GM18861 (cell line): ENCODE data around the gene MAEA.
"Not testable (repeated sequence)": the region's sequence is repeated elsewhere in the genome, so short reads cannot be mapped to it uniquely, and the experiment has no call there.

ENCODE experiments used
- ATAC-seq: cut with Tn5 transposase; IDR thresholded peaks from one replicate; pipeline ENCODE4 v1.9.1; 2021; ENCODE audit not compliant: unreplicated experiment

Gene MAEA

GRCh38 chr4:1333256-1333655, 43.6 kb downstream of the MAEA start:
- ATAC-seq, result no peak

- not testable (repeated sequence) for ATAC-seq
Measured at GRCh38 chr4:1333851-1334578, 44.3 kb downstream of the MAEA start.

GRCh38 chr4:1334579-1334895, 44.8 kb downstream of the MAEA start:
- no peak for ATAC-seq

GRCh38 chr4:1335193-1335883, 45.6 kb downstream of the MAEA start:
- ATAC-seq, result not testable (repeated sequence)

- no peak for ATAC-seq
Measured at GRCh38 chr4:1336088-1336491, 46.4 kb downstream of the MAEA start.

GRCh38 chr4:1337376-1337831, 47.7 kb downstream of the MAEA start:
- no peak for ATAC-seq

GRCh38 chr4:1337951-1338751, 48.5 kb downstream of the MAEA start:
- ATAC-seq, result no peak

- no peak for ATAC-seq
Measured at GRCh38 chr4:1338752-1339414, 49.2 kb downstream of the MAEA start.

- ATAC-seq, result no peak
Measured at GRCh38 chr4:1339489-1339888, 49.8 kb downstream of the MAEA start.

GRCh38 chr4:1340181-1340747, 50.6 kb downstream of the MAEA start:
- ATAC-seq, result no peak

GRCh38 chr4:1340861-1341260, 51.2 kb downstream of the MAEA start:
- ATAC-seq, result no peak

- no peak for ATAC-seq
Measured at GRCh38 chr4:1342003-1342402, 52.3 kb downstream of the MAEA start.

- ATAC-seq, result no peak
Measured at GRCh38 chr4:1344696-1345095, 55.0 kb downstream of the MAEA start.

GRCh38 chr4:1345903-1346780, 56.5 kb downstream of the MAEA start:
- peak; percentile 7 for ATAC-seq

- peak; percentile 82 for ATAC-seq
Measured at GRCh38 chr4:1346781-1347409, 57.2 kb downstream of the MAEA start, which contains the start of gene UVSSA. UVSSA (plus strand) TSS chr4:1347208; CDS start chr4:1348092, 884 bp downstream.

GRCh38 chr4:1347410-1347864, 57.7 kb downstream of the MAEA start:
- peak; percentile 19 for ATAC-seq

GRCh38 chr4:1348014-1348513, 58.4 kb downstream of the MAEA start:
- no peak for ATAC-seq

- no peak for ATAC-seq
Measured at GRCh38 chr4:1348746-1349145, 59.1 kb downstream of the MAEA start.
